Measurements from ENCODE around the gene TBX5.

TBX5 gene

GRCh38 chr12:114316076-114316475 lies 89.9 kb downstream of the TBX5 start:
- DNase-seq: no peak

- DNase-seq: no peak
Measured at GRCh38 chr12:114314974-114315720, 90.8 kb downstream of the TBX5 start.

GRCh38 chr12:114314403-114314802 lies 91.5 kb downstream of the TBX5 start:
- no peak for DNase-seq

DNA sequence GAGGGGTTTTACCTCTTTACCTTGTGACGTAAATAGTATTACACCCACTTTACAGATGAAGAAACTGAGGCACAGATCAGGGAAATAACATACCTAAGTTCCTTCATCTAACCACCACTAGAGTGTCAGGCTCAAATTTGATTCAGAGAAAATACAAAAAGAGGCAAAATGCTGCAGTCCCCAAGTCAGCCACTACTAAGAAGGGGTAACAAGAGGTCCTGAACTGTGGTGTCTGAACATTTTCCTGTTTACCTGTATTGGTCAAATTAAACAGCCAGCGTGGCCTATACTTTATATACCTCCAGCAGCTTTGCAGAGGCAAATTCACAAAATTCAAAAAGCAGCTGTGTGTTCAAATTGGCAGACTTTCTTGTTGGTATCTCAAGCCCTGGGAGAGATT lies 92.0 kb downstream of the TBX5 start:
- no peak for DNase-seq

- DNase-seq: no peak
Measured at GRCh38 chr12:114311974-114312373, 94.0 kb downstream of the TBX5 start.

DNA sequence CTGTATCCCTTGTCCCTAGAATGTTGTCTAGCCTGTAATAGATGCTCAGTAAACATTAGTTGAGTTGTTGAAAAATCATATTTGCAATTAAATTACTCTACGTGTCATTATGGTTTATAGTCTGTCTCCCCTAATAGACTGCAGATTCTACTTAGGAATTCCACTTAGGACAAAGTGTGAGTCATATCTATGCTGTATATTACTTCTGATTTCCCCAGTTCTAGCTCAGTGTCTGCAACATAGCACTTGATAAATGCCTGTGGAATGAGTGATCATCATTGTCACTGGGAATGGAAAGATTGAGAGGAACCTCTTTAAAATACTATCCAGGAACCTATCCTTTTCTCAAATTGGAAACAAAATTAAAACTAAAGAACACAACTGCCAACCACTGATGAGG lies 99.3 kb downstream of the TBX5 start:
- no peak for DNase-seq

- DNase-seq: no peak
Measured at GRCh38 chr12:114305446-114305845, 100.5 kb downstream of the TBX5 start.

Measured in NCI-H1694 (cell line).